SU-DHL-6 (cell line): ENCODE results near the gene KRTAP20-3.

Experiments used
- H2AFZ ChIP-seq: fragments of 200-600 bp; sonication (generic); 2 replicates; pipeline ENCODE4 v1.6.1; 2014; ENCODE audit warnings: low read depth, mild to moderate bottlenecking, moderate library complexity, mixed read lengths, antibody characterized with exemption, low read length; ENCODE audit not compliant: severe bottlenecking
- H3F3A ChIP-seq: fragments of 200-600 bp; shearing (Covaris generic); 2 replicates; pipeline ENCODE4 v1.6.0; 2016; ENCODE audit warnings: antibody characterized with exemption, mild to moderate bottlenecking; ENCODE audit not compliant: insufficient read depth
- H3K27ac ChIP-seq: fragments of 200-600 bp; sonication (generic); 2 replicates; pipeline ENCODE4 v1.5.1; 2016; ENCODE audit warnings: low read depth, mild to moderate bottlenecking, low read length, moderate library complexity, mixed read lengths
- H3K27me3 ChIP-seq: fragments of 200-600 bp; sonication (generic), shearing (Covaris generic); 2 replicates; pipeline ENCODE4 v1.6.0; 2014; ENCODE audit warnings: mild to moderate bottlenecking, low read length
- H3K36me3 ChIP-seq: fragments of 200-600 bp; sonication (generic); 2 replicates; pipeline ENCODE4 v1.6.1; 2014; ENCODE audit warnings: mild to moderate bottlenecking, low read length, mixed read lengths
- H3K4me2 ChIP-seq: fragments of 300-600, 200-600 bp; shearing (Covaris generic), sonication (generic); 2 replicates; pipeline ENCODE4 v1.6.0; 2014; ENCODE audit warnings: low read length, low read depth, mild to moderate bottlenecking; ENCODE audit not compliant: poor library complexity, severe bottlenecking
- H3K4me3 ChIP-seq: fragments of 200-600 bp; sonication (generic); 2 replicates; pipeline ENCODE4 v1.5.1; 2014; ENCODE audit warnings: antibody characterized with exemption, low read length, mild to moderate bottlenecking, mixed read lengths; ENCODE audit not compliant: insufficient read depth, poor library complexity, severe bottlenecking
- H3K79me2 ChIP-seq: fragments of 200-600 bp; sonication (generic); 2 replicates; pipeline ENCODE4 v1.6.1; 2014; ENCODE audit warnings: mild to moderate bottlenecking, low read length, moderate library complexity; ENCODE audit not compliant: insufficient read depth
- H3K9ac ChIP-seq: fragments of 200-600 bp; sonication (generic); 2 replicates; pipeline ENCODE4 v1.7.0; 2014; ENCODE audit warnings: mild to moderate bottlenecking, low read length
- H3K9me2 ChIP-seq: fragments of 200-600 bp; sonication (generic); replicated peaks from 2 replicates; pipeline ENCODE4 v1.6.1; 2014; ENCODE audit warnings: low read length; ENCODE audit not compliant: insufficient read depth
- H3K9me3 ChIP-seq: fragments of 200-600 bp; sonication (generic); 2 replicates; pipeline ENCODE4 v1.6.1; 2014; ENCODE audit warnings: low read length, mixed read lengths; ENCODE audit not compliant: insufficient read depth
- H4K20me1 ChIP-seq: fragments of 200-600 bp; sonication (generic); 2 replicates; pipeline ENCODE4 v1.6.1; 2014; ENCODE audit warnings: low read depth, mild to moderate bottlenecking, antibody characterized with exemption, low read length, moderate library complexity, mixed read lengths
- CTCF ChIP-seq: fragments of 200-600 bp; sonication (generic); IDR thresholded peaks from one replicate; pipeline ENCODE4 v1.5.1; 2017; ENCODE audit warnings: antibody characterized with exemption, mild to moderate bottlenecking, low read length, moderate library complexity; ENCODE audit not compliant: insufficient read depth, poor library complexity, severe bottlenecking
- EZH2phosphoT487 ChIP-seq: fragments of 200-600 bp; sonication (generic), shearing (Covaris generic); conservative IDR thresholded peaks from 2 replicates; pipeline ENCODE4 v1.6.1; 2018; ENCODE audit warnings: mild to moderate bottlenecking, antibody characterized with exemption, low read length, moderate library complexity, mixed read lengths

KRTAP20-3 gene

GRCh38 chr21:30642564-30642963 lies at the start of gene KRTAP20-3:
Gene KRTAP20-3, plus strand, starts transcription at chr21:30642864.
- no peaks in the 10 kb centered on the region for H3K79me2 ChIP-seq
- H3K4me2 ChIP-seq, result no peak within 1 kb of the TSS
- no peak within 1 kb of the TSS for H3K27ac ChIP-seq
- H3K27me3 ChIP-seq, result no peaks in the 10 kb centered on the region
- H3K9ac ChIP-seq, result no peak within 1 kb of the TSS
- no peak within 1 kb of the TSS for H2AFZ ChIP-seq
- H3K4me3 ChIP-seq, result no peak within 1 kb of the TSS
- H3K36me3 ChIP-seq, result no peaks in the 10 kb centered on the region
- H3K9me3 ChIP-seq, result no peaks in the 10 kb centered on the region
- TF ChIP-seq EZH2phosphoT487 (no peak), CTCF (no peak)
- H3K9me2 ChIP-seq, result no peaks in the 10 kb centered on the region
- H3F3A ChIP-seq, result no peaks in the 10 kb centered on the region
- no peaks in the 10 kb centered on the region for H4K20me1 ChIP-seq

GRCh38 chr21:30598802-30599201 lies 43.9 kb upstream of the KRTAP20-3 start, which contains the start of gene KRTAP6-2:
Gene KRTAP6-2, minus strand, starts transcription at chr21:30598902. Its CDS starts 28 bp downstream, at chr21:30598874.
- H3K36me3 ChIP-seq, result no peaks in the 10 kb centered on the region
- no peaks in the 10 kb centered on the region for H4K20me1 ChIP-seq
- H3K4me3 ChIP-seq, result no peak within 1 kb of the TSS
- no peak within 1 kb of the TSS for H2AFZ ChIP-seq
- no peaks in the 10 kb centered on the region for H3K9me3 ChIP-seq
- no peak within 1 kb of the TSS for H3K27ac ChIP-seq
- H3K79me2 ChIP-seq, result no peaks in the 10 kb centered on the region
- H3K27me3 ChIP-seq, result no peaks in the 10 kb centered on the region
- H3K9ac ChIP-seq, result no peak within 1 kb of the TSS
- H3K4me2 ChIP-seq, result no peak within 1 kb of the TSS
- no peaks in the 10 kb centered on the region for H3F3A ChIP-seq
- TF ChIP-seq EZH2phosphoT487 (no peak), CTCF (no peak)
- H3K9me2 ChIP-seq, result no peaks in the 10 kb centered on the region

GRCh38 chr21:30600787-30601186 lies 41.9 kb upstream of the KRTAP20-3 start, which contains the start of gene KRTAP22-1:
Gene KRTAP22-1, plus strand, starts transcription at chr21:30601087.
- H2AFZ ChIP-seq, result no peak within 1 kb of the TSS

GRCh38 chr21:30605968-30606367 lies 36.7 kb upstream of the KRTAP20-3 start:
- H3F3A ChIP-seq, result no peaks in the 10 kb centered on the region
- no peaks in the 10 kb centered on the region for H3K36me3 ChIP-seq
- H3K4me3 ChIP-seq, result no peak overlapping the region
- no peaks in the 10 kb centered on the region for H3K9me3 ChIP-seq
- no peak overlapping the region for H3K4me2 ChIP-seq
- no peaks in the 10 kb centered on the region for H3K79me2 ChIP-seq
- no peaks in the 10 kb centered on the region for H4K20me1 ChIP-seq
- no peak overlapping the region for H2AFZ ChIP-seq
- H3K9ac ChIP-seq, result no peak overlapping the region
- H3K9me2 ChIP-seq, result no peaks in the 10 kb centered on the region
- TF ChIP-seq CTCF (no peak), EZH2phosphoT487 (no peak)
- H3K27ac ChIP-seq, result no peak overlapping the region
- H3K27me3 ChIP-seq, result no peaks in the 10 kb centered on the region

More at GRCh38 chr21:30600787-30601186, 41.9 kb upstream of the KRTAP20-3 start, which contains the start of gene KRTAP22-1:
- H3K27ac ChIP-seq, result no peak within 1 kb of the TSS
- H3F3A ChIP-seq, result no peaks in the 10 kb centered on the region
- H4K20me1 ChIP-seq, result no peaks in the 10 kb centered on the region
- no peak within 1 kb of the TSS for H3K4me3 ChIP-seq
- no peaks in the 10 kb centered on the region for H3K9me2 ChIP-seq
- H3K9me3 ChIP-seq, result no peaks in the 10 kb centered on the region
- no peaks in the 10 kb centered on the region for H3K79me2 ChIP-seq
- H3K9ac ChIP-seq, result no peak within 1 kb of the TSS
- H3K27me3 ChIP-seq, result no peaks in the 10 kb centered on the region
- no peak within 1 kb of the TSS for H3K4me2 ChIP-seq
- TF ChIP-seq EZH2phosphoT487, result no peak
- no peaks in the 10 kb centered on the region for H3K36me3 ChIP-seq
